M059J (cell line): ENCODE measurements around the gene RAB37. TPM values are rescaled to one million over a fixed set of nuclear protein-coding genes. Genes with fewer than 3 reads are reported as not detected.

Source experiments
- DNase-seq: peaks from one replicate; pipeline ENCODE4 v3.0.0-alpha.2; 2012; ENCODE audit warnings: low read depth
- total RNA-seq: library from RNA; depleted of rRNA; stranded (reverse); fragments of >200 nt; shearing (Covaris generic); gene quantifications from 2 replicates; pipeline ENCODE4 v1.2.3, GENCODE V29; 2014; rRNA removed

The RAB37 gene, protein sequence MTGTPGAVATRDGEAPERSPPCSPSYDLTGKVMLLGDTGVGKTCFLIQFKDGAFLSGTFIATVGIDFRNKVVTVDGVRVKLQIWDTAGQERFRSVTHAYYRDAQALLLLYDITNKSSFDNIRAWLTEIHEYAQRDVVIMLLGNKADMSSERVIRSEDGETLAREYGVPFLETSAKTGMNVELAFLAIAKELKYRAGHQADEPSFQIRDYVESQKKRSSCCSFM
- total RNA-seq, result not detected in 2 replicates

DNA sequence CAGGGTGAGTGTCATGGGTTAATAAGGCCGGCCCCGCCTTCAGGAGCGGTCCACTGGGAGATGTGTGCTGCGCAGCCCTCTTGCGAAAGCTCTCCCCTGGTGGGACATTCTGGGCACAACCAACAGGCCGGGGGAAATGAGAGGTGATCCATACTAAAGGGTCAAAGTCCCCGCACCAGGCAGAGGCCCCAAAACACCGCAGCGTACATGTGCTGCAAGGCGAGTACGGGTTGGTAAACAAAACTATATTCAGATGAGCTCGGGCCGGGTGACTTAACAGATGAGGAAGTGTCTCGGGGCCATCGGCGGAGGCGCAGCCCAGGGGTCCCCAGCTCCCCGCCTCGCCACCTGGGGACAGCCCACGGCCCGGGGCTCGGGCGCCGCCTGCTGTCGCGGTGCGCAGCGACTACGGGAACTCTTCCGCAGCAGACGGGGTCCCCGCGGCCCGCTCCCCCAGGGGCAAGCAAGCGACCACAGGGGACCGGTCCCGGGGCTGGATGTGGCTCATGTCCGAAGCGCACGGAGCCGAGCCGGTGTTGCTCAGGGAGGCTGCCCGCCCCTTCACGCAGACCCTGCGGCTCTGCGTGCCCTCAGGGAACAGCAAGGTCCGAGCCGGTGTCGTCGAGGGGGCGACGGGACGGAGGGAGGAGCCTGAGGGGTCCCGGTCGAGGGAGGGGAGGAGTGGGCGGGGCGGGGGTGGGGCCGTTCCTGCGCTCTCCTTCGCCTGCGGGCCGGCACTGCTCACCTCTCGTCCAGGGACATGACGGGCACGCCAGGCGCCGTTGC, at the start of gene RAB37:
RAB37 (plus strand) TSS at position 744 of the 786 bp plus-strand sequence; CDS start at position 761, 17 bp downstream.
- DNase-seq, result no peak

- no peak for DNase-seq
Measured at GRCh38 chr17:74687886-74688285, 49.2 kb upstream of the RAB37 start.

DNA sequence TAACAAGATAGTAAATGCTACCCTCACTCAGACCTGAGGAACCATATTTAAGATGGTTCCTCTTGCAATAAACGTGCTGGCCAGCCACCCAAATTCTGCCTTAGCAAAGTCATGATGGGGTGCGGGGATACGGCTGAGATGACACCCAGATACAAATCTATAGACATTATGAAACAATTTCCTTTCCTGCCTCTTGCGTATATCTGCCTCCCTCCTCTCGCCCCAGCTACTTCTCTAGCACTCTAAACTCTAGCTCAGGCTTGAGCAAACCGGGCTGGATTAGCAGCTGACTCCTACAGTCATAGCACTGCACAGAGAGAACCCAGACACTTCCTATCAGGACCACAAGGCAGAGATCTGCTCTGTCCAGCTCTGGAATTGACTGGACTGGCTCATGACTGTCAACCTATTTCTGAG, 46.6 kb upstream of the RAB37 start:
- no peak for DNase-seq

DNA sequence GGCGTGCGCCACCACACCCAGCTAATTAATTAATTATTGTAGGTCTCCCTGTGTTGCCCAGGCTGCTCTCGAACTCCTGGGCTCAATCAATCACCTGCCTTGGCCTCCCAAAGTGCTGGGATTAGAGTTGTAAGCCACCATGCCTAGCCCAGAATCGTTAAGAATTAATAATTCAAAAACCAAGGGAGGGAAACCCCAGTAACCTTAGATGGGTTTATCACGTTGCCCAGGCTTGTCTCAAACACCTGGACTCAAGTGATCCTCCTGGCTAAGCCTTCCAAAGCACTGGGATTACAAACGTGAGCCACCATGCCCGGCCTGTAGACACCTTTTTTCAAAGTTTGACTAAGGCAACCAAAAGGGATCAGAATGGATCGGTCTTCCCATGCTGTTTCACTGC, 45.9 kb upstream of the RAB37 start:
- no peak for DNase-seq

- DNase-seq, result no peak
Measured at GRCh38 chr17:74694081-74694480, 43.0 kb upstream of the RAB37 start.

GRCh38 chr17:74695629-74696028, 41.4 kb upstream of the RAB37 start:
- DNase-seq, result no peak

DNA sequence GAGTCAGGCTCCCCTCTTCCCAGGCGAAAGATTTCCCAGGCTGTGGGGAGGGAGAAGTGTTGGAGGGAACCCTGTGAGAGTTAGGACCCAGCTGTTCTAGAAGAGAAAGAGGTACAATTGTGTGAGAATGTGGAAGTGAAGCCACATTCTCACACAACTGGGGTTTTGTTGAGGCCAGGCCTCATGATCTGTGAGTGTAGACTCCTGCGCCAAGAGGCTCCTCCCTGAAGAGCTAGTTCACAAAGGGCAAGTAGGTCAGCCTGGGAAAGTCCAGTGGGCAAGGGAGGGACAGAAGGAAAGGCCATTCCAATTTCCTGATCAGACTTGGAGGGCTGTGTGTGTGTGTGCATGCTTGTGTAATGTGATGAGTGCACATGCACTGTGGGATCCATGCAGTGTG, 39.5 kb upstream of the RAB37 start:
- no peak for DNase-seq

GRCh38 chr17:74698069-74698468, 39.0 kb upstream of the RAB37 start:
- no peak for DNase-seq

- no peak for DNase-seq
Measured at GRCh38 chr17:74699236-74699635, 37.8 kb upstream of the RAB37 start.

GRCh38 chr17:74702116-74702871, 34.8 kb upstream of the RAB37 start:
- DNase-seq, result no peak

GRCh38 chr17:74703311-74703710, 33.7 kb upstream of the RAB37 start:
- DNase-seq, result no peak

GRCh38 chr17:74704544-74704943, 32.5 kb upstream of the RAB37 start:
- no peak for DNase-seq

DNA sequence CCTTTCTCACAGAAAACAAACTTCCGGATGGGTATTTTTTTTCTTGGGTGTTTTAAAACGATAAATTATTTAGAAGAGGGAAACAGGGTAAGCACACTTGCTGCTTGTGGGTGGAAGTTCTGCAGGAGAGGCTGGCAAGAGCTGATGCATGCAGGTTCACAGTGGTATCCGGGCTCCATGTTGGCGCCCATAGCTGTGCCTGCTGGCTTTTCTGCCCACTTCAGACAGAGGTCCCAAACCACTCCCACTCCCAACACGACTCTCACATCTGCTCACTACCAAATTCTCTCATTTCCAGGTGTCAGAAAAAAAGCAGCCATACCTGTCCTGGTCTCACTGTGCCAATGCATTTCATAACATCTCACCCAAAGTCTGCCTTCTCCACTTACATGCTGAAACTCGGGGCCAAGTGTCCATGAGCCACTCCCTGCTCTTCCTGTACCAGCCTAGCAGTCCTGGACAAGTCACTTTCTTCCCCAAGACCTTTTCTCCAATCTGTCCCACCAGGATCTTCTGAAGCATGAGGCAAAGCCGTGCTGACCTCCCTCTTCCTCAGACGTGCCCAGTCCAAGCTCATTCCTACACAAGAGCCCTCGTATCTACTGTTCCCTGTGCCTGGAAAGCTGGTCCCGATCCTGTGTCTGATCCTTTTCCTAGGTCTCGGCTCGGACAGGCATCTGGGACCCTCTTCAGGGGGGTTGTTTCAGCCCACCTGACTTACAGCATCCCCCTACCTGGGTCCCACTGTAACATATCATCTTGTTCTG, 25.8 kb upstream of the RAB37 start:
- no peak for DNase-seq

DNA sequence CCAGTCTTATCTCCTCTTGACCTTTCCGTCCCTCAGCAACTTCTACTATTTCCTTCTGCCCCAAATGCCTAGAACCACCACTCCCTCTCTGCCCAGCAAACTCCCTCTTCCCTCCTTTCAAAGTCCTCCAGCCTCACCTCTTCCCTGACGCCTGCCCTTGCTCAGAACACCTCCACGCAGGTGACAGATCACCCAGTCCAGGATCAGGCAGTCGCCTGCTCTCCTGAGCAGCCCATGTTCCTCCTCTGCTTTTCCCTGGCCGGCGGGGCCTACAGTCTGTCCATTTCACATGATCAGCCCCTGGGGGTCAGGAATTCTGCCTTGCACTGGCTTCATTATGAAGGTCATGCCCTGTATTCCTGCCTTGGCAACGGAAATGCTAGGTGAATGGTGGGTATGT, 24.8 kb upstream of the RAB37 start:
- DNase-seq, result no peak

DNA sequence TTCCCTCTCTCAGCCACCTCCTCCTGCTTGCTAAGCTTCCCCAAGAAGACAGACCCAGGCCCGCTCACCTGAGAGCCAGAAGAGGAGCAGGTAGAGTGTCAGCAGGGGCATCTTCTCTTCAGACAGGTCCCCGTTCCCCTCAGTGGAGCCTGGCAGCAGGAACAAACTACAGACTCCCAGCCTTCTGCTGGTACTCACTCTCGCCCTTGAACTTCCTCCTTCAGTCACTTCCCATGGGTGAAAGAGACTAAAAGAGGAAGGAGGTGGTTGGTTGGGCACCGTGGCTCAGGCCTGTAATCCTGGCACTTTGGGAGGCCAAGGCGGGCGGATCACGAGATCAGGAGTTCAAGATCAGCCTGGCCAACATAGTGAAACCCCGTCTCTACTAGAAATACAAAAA, 24.3 kb upstream of the RAB37 start, which contains the start of gene CD300LF:
CD300LF (minus strand) TSS at position 168 of the 400 bp plus-strand sequence; CDS start at position 111, 57 bp downstream.
- no peak for DNase-seq

- DNase-seq, result no peak
Measured at GRCh38 chr17:74713171-74713755, 23.8 kb upstream of the RAB37 start.

DNA sequence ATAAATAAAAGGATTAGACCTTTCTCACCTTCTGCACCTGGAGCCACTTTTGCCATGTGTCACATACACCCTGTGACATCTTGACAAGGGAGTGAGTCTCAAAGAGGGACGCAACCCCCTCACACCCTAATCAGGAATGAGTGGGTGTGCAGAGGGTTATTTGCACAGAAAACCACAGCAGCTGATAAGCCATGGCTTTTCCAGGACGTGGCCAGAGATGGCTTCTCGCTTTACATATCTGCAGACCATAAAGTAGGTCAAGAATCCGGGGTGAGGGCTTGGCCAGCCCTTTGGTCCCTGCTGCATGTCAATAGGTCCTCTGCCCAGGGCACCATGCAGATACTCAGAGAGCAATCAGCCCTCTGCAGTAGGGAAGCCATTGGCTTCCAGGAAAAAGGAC, 21.9 kb upstream of the RAB37 start:
- DNase-seq, result no peak

DNA sequence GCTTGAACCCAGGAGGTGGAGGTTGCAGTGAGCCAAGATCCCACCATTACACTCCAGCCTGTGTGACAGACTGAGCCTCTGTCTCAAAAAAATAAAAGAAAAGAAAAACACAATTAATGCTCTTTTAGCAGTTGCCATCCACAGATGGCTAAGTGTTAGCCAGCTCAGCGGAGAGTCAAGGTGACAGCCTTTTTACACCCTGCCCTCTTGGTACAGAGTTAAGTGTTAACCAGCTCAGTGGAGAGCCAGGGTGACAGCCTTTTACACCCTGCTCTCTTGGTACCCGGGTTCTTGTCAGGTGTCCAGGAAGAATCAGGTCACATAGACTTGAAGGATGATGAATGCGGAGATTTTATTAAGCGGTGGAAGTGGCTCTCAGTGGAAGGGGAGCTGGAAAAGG, 16.6 kb upstream of the RAB37 start:
- no peak for DNase-seq

DNA sequence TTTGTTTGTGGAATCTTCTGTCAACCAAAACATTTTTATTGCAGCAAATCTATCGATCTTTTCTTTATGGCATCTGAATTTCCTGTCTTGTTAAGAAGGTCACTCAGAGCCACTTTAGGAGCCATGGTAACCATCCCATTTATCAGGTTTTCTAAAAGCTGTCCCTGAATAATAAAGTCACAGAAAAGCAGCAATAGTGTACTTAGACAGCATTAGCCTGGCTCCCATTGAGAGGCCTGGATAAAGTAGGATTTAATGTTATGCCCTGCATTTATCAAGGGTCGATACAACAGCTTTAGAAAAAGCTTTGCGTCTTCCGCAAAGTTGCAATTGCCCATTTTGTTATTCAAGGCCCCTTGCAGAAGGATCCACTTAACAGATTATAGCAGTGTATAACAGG, 14.3 kb upstream of the RAB37 start:
- DNase-seq, result no peak

- no peak for DNase-seq
Measured at GRCh38 chr17:74723891-74724290, 13.2 kb upstream of the RAB37 start.

DNA sequence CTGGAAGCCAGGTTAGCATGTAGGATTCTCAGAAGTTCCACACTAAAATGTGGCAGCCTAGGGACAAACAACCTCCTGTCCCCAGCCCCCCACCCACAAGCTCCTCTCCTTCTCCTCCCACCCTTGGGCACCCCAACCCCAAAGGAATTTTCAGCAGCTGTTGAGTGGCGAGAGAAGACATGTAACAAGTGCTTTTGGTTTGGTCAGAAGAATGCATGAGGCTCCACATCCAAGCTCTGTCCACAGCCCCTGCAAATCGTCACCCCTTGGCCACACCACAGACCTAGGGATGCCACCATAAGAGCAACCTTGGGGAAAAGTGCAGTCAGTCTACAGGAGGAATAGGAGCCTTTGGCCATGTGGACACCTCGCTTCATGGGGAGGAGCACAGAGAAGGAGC, 11.9 kb upstream of the RAB37 start:
- DNase-seq, result no peak
